Activated naive CD8-positive, alpha-beta T cell (primary cell): ENCODE data around the gene NELL1.

Experiments used
- H3K27ac Mint-ChIP-seq: one replicate; pipeline ENCODE4 v1.8.0; 2021; ENCODE audit warnings: mixed read lengths
- H3K27me3 Mint-ChIP-seq: one replicate; pipeline ENCODE4 v1.8.0; 2021; ENCODE audit warnings: mixed read lengths
- H3K36me3 Mint-ChIP-seq: one replicate; pipeline ENCODE4 v1.8.0; 2021; ENCODE audit warnings: mixed read lengths
- H3K4me1 Mint-ChIP-seq: one replicate; pipeline ENCODE4 v1.8.0; 2021; ENCODE audit warnings: low read depth, mixed read lengths
- H3K4me3 Mint-ChIP-seq: one replicate; pipeline ENCODE4 v1.8.0; 2021; ENCODE audit warnings: mild to moderate bottlenecking, mixed read lengths
- H3K9me3 Mint-ChIP-seq: one replicate; pipeline ENCODE4 v1.8.0; 2021; ENCODE audit warnings: low read depth, mixed read lengths

Gene NELL1

DNA sequence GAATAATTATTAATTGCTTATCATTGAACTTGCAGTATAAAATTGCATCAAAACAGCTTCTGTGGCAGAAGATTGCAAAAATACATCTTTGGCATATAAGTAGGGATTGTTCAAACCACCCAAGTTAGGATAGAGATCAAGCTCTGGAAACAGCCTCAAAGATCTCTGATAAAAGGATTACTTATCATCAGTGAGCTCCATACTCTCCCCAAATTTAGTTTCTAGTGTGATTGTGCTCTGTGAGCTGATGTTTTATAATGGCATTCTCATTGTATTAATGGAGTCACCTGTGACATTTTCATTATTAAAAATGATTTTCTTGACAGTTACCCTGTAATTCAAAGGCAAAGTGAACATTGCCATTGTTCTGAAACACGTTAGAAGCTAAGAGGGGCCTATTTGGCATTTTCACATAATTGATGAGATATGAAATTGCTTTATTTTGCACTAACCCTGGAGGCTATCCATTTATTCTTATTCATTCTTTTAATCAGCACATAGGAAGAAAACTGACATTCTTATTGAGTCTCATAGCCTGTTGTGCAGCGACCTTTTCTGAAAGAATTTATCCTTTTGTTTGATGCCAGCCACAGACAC lies 897.2 kb downstream of the NELL1 start:
- Mint-ChIP-seq H3K4me3 (no peak overlapping the region), H3K4me1 (no peaks in the 10 kb centered on the region), H3K27ac (no peak overlapping the region), H3K36me3 (no peaks in the 10 kb centered on the region), H3K27me3 (no peaks in the 10 kb centered on the region), H3K9me3 (no peaks in the 10 kb centered on the region)

DNA sequence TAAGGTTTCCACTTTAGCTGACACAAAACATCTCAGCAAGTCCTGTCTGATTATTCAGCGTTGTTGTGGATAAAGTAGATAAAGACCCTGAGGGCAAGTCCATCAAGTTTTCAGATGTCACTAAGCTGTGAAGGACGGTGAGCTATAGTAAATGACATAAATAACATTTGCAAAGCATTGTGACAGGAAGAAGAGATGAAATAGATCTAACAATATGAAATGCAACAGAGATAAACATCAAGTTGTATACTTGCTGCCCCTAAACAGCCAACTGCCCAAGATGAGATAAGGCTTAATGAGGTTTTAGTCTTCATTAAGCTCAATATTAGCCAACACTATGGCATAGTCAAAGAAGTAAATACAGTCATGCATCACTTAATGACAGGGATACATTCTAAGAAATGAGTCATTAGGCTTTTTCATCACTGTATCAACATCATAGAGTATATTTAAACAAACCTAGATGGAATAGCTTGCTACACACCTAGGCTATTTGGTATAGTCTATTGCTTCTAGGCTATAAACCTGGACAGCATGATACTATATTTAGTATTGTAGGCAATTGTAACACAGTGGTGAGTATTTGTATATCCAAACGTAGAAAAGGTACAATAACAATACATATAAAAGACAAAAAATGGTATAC lies 898.4 kb downstream of the NELL1 start:
- no peak overlapping the region for H3K27ac Mint-ChIP-seq
- H3K4me1 Mint-ChIP-seq, result no peaks in the 10 kb centered on the region
- no peaks in the 10 kb centered on the region for H3K36me3 Mint-ChIP-seq
- no peaks in the 10 kb centered on the region for H3K27me3 Mint-ChIP-seq
- no peak overlapping the region for H3K4me3 Mint-ChIP-seq
- H3K9me3 Mint-ChIP-seq, result no peaks in the 10 kb centered on the region

DNA sequence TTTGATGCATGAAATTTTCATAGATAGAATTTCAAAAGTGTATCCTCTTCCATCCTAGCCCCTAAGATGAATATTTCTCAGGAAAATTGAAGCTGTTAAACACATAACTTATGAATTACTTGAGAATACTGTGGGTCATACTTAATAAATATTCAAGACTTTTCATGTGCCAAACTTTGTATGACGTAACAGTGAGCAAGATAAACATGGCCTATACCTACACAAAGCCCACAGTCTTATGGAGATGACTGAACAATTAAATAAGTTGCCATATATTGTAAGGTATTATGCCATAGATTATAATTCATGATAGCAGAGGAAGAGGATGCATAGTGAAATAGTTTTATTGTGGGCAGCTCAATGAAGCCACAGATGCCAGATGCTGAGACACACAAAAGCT lies 902.8 kb downstream of the NELL1 start:
- no peak overlapping the region for H3K27ac Mint-ChIP-seq
- H3K4me1 Mint-ChIP-seq, result no peaks in the 10 kb centered on the region
- no peaks in the 10 kb centered on the region for H3K9me3 Mint-ChIP-seq
- no peaks in the 10 kb centered on the region for H3K36me3 Mint-ChIP-seq
- H3K4me3 Mint-ChIP-seq, result no peak overlapping the region
- H3K27me3 Mint-ChIP-seq, result no peaks in the 10 kb centered on the region

DNA sequence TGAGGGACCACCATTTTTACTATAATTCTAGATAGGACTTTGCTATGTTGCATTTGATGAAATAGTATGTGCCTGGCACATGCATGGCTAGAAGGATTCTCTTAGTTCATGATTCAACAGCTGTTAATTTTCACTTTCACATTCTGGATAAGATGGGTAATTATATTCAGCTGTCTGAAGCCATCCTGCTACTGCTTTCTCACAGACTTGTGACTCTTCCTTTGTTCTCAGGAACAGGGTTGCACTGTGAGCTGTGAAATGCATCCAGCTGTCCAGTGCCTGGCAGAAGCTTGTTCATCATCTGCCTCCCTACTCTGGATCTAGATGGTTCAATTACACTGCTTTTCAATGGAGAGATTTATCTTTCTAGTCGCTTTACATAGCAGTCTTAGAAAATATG lies 913.4 kb downstream of the NELL1 start:
- Mint-ChIP-seq H3K9me3 (no peaks in the 10 kb centered on the region), H3K27me3 (no peaks in the 10 kb centered on the region), H3K27ac (no peak overlapping the region), H3K4me3 (no peak overlapping the region), H3K36me3 (no peaks in the 10 kb centered on the region), H3K4me1 (no peaks in the 10 kb centered on the region)

DNA sequence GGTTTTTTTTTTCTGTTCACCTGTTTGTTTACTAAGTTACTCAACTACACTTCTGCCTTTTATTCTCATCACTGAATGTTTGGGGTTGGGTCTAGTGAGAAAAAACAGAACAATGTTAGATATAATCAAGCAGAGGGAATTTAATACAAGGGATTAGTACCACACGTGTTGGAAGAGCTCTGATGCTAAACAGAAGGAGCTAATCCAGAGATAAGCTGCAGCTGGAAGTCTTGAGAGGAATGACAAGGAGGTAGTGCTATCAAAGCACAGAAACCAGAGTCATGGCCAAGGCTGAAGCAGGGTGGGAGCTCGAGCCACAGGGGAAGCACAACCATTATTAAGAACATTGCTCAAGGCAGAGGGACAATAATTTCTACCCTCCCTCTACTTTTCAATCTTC lies 919.4 kb downstream of the NELL1 start:
- no peaks in the 10 kb centered on the region for H3K36me3 Mint-ChIP-seq
- no peak overlapping the region for H3K4me3 Mint-ChIP-seq
- no peaks in the 10 kb centered on the region for H3K4me1 Mint-ChIP-seq
- no peaks in the 10 kb centered on the region for H3K9me3 Mint-ChIP-seq
- H3K27me3 Mint-ChIP-seq, result no peaks in the 10 kb centered on the region
- no peak overlapping the region for H3K27ac Mint-ChIP-seq

DNA sequence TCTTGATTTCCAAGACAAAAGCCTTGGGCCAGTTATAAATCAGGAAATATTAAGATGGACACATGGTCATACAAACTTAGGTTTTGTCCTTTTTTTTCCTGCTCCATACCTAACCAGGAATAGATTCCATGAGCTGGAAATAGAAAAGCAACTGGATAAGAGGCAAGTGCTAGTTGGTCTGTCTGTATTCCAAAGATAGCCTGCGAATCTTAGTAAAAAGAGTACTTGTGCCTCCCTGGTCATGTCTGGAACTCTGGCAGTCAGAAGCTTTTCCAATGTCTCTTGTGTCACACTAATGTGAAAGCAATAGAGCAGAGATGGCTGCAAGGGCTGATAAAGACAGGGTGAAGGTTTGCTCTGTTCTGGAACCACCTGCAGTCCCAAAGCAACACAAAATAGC lies 933.3 kb downstream of the NELL1 start:
- Mint-ChIP-seq H3K27me3 (no peaks in the 10 kb centered on the region), H3K4me3 (no peak overlapping the region), H3K36me3 (no peaks in the 10 kb centered on the region), H3K4me1 (no peaks in the 10 kb centered on the region), H3K27ac (no peak overlapping the region), H3K9me3 (peaks cover 4% of the 10 kb centered on the region)

DNA sequence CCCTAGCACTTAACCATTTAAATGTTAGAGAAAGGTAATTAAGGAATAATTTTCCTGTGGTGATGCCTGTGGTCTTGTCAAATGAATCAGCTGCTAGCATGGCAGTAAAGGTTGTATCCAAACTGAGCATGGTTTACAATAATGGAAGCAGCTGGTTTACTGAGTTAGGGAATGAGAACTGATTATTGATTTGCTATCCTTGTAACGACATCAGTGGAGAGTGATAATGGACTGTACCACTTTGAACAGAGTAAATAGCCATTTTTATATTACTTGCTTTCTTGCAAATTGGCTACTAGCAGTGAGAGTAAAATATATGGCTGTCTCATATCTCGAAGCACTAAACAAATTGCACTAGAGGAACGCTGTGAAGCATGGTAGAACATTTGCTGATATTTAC lies 934.5 kb downstream of the NELL1 start:
- Mint-ChIP-seq H3K27me3 (no peaks in the 10 kb centered on the region), H3K27ac (no peak overlapping the region), H3K9me3 (peaks cover 4% of the 10 kb centered on the region), H3K4me3 (no peak overlapping the region), H3K4me1 (no peaks in the 10 kb centered on the region), H3K36me3 (no peaks in the 10 kb centered on the region)

DNA sequence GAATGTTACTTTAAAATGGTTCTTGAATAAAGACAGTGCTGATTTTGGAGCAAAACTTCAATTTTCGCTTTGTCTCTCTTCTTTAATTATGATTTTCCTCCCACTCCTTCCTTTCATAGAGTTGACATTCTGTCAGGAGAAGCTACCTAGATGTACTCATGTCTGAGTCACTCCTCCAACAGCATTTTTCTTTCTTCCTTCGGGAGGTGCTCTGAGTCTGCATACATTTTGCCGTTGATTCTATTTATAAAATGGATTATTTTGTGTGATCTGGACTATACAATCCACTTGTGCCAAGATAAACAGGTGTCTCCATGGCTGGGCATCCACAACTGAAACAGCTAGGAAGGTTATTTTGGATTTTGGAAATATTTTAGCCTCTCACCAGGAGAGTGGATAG lies 935.2 kb downstream of the NELL1 start:
- Mint-ChIP-seq H3K27ac (no peak overlapping the region), H3K27me3 (no peaks in the 10 kb centered on the region), H3K36me3 (no peaks in the 10 kb centered on the region), H3K4me3 (no peak overlapping the region), H3K9me3 (peaks cover 4% of the 10 kb centered on the region), H3K4me1 (no peaks in the 10 kb centered on the region)

DNA sequence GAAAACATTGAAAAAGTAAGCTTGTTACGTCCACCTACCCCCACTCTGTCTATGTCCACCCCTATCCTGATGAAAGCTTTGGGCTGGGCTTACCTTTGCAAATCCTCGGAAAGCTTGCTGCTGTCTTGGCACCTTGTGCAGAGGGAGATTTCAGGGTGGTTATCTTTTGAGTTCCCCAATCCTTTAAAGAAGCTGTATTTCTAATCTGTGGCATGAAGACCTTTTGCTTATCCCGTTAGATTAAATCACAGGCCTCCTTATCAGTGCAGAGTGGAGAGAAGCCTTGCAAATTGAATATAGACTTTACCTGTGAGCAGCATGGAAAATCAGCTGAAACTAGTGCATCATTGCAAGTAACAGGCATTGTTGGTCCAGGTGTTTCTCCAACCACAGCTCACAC lies 942.9 kb downstream of the NELL1 start:
- Mint-ChIP-seq H3K4me1 (no peaks in the 10 kb centered on the region), H3K36me3 (no peaks in the 10 kb centered on the region), H3K9me3 (no peaks in the 10 kb centered on the region), H3K27ac (no peak overlapping the region), H3K4me3 (no peak overlapping the region), H3K27me3 (no peaks in the 10 kb centered on the region)

DNA sequence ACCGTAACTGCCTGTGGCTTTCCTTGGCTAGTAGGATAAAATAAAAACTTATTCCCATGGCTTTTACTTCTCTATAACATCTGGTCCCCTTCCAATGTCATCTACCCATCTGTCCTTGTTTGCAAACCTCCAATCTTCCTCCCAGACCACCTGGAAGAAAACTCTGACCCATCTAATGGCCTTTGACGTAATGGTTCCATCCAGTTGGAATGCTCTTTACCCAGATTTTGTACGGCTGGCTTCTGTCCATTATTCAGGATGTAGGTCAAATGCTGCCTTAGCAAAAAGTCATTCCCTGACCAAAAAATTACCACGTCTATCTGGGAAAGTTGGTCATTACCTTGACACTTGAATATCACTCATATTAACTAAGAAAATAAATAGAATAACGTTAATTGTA lies 945.6 kb downstream of the NELL1 start:
- Mint-ChIP-seq H3K9me3 (no peaks in the 10 kb centered on the region), H3K27me3 (no peaks in the 10 kb centered on the region), H3K27ac (no peak overlapping the region), H3K4me3 (no peak overlapping the region), H3K36me3 (no peaks in the 10 kb centered on the region), H3K4me1 (no peaks in the 10 kb centered on the region)

DNA sequence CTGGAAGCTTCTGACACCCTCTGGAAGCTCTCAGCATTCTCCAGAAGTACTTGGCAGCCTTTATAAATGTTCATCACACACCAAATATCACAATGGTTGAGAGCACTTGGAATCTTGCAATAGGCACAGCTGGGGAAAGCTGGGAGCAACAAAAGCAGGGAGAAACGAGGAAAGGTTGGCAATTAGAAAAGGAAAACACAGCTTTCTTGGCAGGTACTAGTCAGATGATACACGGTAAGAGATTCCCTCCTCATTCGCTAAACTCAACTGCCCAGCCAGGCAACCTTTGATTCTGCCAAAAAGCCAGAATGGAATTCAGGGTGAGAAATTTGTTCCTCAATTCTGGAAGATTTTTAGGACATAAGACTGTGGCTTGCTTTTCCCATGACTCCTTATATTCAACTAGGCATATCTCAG lies 946.6 kb downstream of the NELL1 start:
- H3K9me3 Mint-ChIP-seq, result no peaks in the 10 kb centered on the region
- H3K27me3 Mint-ChIP-seq, result no peaks in the 10 kb centered on the region
- H3K27ac Mint-ChIP-seq, result no peak overlapping the region
- no peaks in the 10 kb centered on the region for H3K4me1 Mint-ChIP-seq
- no peak overlapping the region for H3K4me3 Mint-ChIP-seq
- H3K36me3 Mint-ChIP-seq, result no peaks in the 10 kb centered on the region

DNA sequence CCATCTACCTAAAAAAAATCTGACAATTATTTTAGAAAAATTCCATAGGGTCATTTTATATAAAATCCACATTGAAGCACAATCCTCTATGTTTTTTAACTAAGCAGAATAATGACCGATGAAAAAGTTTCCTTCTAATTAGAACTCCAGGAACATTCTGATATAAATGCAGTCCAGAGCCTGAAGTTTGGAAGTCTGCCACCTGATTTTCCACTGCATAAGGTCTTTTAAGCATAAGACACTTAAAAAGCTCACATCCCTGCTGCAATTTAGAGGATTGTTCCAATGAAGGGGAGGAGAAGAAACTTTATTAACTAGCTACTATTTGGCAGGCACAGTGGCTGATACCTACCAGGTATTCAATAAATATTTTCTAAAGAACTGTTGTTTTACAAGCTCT lies 953.2 kb downstream of the NELL1 start:
- no peaks in the 10 kb centered on the region for H3K36me3 Mint-ChIP-seq
- no peak overlapping the region for H3K4me3 Mint-ChIP-seq
- no peaks in the 10 kb centered on the region for H3K4me1 Mint-ChIP-seq
- no peaks in the 10 kb centered on the region for H3K9me3 Mint-ChIP-seq
- no peaks in the 10 kb centered on the region for H3K27me3 Mint-ChIP-seq
- H3K27ac Mint-ChIP-seq, result no peak overlapping the region

DNA sequence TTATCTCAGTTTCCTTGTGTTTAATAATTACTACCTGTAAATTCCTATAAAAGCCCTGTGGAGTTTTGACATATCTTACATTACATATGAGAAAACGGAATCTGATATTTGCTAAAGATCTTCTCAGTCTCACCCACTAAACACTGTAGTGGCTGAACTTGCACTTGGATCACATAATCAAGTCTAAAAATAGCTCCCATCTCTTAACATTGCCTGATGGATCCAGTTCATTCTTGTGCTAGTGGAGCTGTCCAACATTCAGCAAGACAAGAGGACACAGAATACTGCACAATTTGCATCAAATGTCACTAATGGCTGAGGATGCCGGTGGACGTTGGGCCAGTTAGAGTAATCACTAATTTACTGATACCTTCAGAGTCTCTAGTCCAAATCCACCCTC lies 953.6 kb downstream of the NELL1 start:
- no peaks in the 10 kb centered on the region for H3K9me3 Mint-ChIP-seq
- no peaks in the 10 kb centered on the region for H3K36me3 Mint-ChIP-seq
- H3K4me3 Mint-ChIP-seq, result no peak overlapping the region
- H3K27ac Mint-ChIP-seq, result no peak overlapping the region
- no peaks in the 10 kb centered on the region for H3K4me1 Mint-ChIP-seq
- no peaks in the 10 kb centered on the region for H3K27me3 Mint-ChIP-seq
